ENCODE measurements around the gene DHTKD1.

Gene DHTKD1

DNA sequence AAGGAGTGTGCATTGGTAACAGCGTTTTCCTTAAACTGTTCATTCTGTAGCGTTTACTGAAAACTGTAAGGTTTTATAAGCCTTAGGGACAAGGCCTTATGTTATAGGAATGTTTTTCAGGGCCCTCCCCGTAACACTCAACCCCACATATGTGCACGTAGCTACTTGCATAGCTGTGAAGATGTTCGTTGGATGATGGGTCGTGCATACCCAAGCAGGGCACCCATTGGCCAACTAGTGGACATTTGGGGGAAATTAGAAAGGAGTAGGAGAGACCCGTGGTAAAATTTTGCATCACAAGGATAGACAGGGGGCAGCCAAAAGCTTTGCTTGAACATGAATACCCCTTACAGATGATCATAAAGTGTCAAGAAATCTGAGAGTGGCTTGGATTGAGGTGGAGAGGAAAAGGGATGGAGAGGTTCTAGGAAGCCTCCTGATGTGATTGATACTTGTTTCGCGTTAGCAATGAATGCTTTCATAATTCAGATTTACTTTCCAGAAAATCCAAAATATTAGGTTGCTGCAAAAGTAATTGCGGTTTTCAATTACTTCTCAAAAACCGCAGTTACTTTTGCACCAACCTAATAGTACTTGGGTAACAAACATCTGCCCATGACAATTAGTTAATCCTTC lies 61.6 kb downstream of the DHTKD1 start:
- Histone ChIP-seq H3K27me3 (ENCODE audit: control insufficient read depth in 5 of 5, insufficient read depth in 4 of 5, low read length in 5 of 5) (no peaks in the 10 kb centered on the region), H3K27ac (ENCODE audit: low read depth, low read length) (no peak overlapping the region), H3K4me1 (ENCODE audit: control insufficient read depth in 5 of 5, insufficient read depth in 5 of 5, low read length in 5 of 5) (peaks cover 0 to 17% (median 9%) of the 10 kb centered on the region in 5 donors), H3K36me3 (ENCODE audit: control insufficient read depth in 5 of 5, insufficient read depth in 5 of 5, low read length in 5 of 5) (peaks cover 0 to 6% (median 3%) of the 10 kb centered on the region in 5 donors), H3K4me3 (ENCODE audit: low read depth in 1 of 5, low read length in 5 of 5) (peak overlapping the region; percentile 75 to 92 (median 79)), H3K9me3 (ENCODE audit: control insufficient read depth in 5 of 5, low read length in 5 of 5) (no peaks in the 10 kb centered on the region), H3K9ac (ENCODE audit: low read length in 5 of 5) (peak overlapping the region in 4 of 5 donors; percentile 67 to 78 (median 76))

DNA sequence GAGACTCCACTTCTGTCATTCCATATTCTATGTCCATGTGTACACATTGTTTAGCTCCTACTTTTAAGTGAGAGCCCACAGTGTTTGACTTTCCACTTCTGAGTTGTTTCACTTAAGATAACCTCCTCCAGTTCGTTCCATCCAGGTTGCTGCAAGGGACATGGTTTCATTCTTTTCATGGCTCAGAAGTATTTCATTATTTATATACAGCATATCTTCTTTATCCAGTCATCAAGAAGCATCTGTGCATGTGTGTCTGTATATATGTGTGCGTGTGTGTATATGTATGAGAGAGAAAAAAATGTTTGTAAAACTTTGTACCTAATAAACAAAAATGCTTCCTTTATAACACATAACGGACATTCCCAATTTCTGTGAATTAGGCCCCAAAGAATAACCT lies 66.9 kb downstream of the DHTKD1 start:
- Histone ChIP-seq H3K9me3 (ENCODE audit: control insufficient read depth in 5 of 5, low read length in 5 of 5) (no peaks in the 10 kb centered on the region), H3K27ac (ENCODE audit: low read depth, low read length) (no peak overlapping the region), H3K4me1 (ENCODE audit: control insufficient read depth in 5 of 5, insufficient read depth in 5 of 5, low read length in 5 of 5) (peaks cover 0 to under 1% (median 0%) of the 10 kb centered on the region in 5 donors), H3K4me3 (ENCODE audit: low read depth in 1 of 5, low read length in 5 of 5) (no peak overlapping the region), H3K27me3 (ENCODE audit: control insufficient read depth in 5 of 5, insufficient read depth in 4 of 5, low read length in 5 of 5) (no peaks in the 10 kb centered on the region), H3K9ac (ENCODE audit: low read length in 5 of 5) (no peak overlapping the region), H3K36me3 (ENCODE audit: control insufficient read depth in 5 of 5, insufficient read depth in 5 of 5, low read length in 5 of 5) (peaks cover 4 to 27% (median 23%) of the 10 kb centered on the region in 5 donors)

DNA sequence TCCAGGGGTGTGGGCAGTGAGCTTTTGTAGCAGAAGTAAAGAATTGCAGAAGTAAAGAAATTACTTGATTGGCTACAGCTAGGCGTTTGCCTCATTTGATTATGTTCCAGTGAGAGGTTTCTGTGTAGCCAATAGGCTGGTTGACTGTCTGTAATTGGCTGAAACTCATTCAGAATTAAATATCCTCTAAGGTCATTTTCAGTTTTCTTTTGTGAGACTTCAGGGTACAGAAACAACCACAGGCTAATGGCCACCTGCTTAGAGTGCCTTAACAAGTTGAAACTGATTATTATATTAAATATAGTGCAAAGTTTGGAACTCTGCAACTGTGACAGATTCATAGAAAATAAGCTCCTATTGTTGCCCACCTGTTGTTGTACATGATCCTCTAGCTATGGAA lies 71.3 kb downstream of the DHTKD1 start:
- Histone ChIP-seq H3K9ac (ENCODE audit: low read length in 5 of 5) (no peak overlapping the region), H3K27me3 (ENCODE audit: control insufficient read depth in 5 of 5, insufficient read depth in 4 of 5, low read length in 5 of 5) (no peaks in the 10 kb centered on the region), H3K4me3 (ENCODE audit: low read depth in 1 of 5, low read length in 5 of 5) (no peak overlapping the region), H3K9me3 (ENCODE audit: control insufficient read depth in 5 of 5, low read length in 5 of 5) (no peaks in the 10 kb centered on the region), H3K4me1 (ENCODE audit: control insufficient read depth in 5 of 5, insufficient read depth in 5 of 5, low read length in 5 of 5) (no peaks in the 10 kb centered on the region), H3K27ac (ENCODE audit: low read depth, low read length) (no peak overlapping the region), H3K36me3 (ENCODE audit: control insufficient read depth in 5 of 5, insufficient read depth in 5 of 5, low read length in 5 of 5) (peaks cover 16 to 51% (median 46%) of the 10 kb centered on the region in 5 donors)

DNA sequence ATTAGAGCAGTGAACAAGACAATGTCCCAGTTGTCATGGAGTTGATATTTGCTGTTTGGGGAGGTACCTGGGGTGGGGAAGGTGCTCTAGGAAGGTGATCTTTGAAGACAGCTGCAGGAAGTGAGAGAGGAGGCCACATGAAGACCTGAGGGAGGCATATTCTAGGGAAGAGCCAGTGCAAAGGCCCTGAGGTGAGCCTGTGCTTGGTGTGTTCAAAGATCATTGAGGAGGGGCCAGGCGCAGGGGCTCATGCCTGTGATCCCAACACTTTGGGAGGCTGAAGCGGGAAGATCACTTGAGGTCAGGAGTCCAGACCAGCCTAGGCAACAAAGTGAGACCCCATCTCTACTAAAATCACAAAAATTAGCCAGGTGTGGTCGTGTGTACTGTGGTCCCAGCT lies 75.8 kb downstream of the DHTKD1 start:
- no peaks in the 10 kb centered on the region for H3K27me3 ChIP-seq (ENCODE audit: control insufficient read depth in 5 of 5, insufficient read depth in 4 of 5, low read length in 5 of 5)
- no peaks in the 10 kb centered on the region for H3K4me1 ChIP-seq (ENCODE audit: control insufficient read depth in 5 of 5, insufficient read depth in 5 of 5, low read length in 5 of 5)
- peaks cover 15 to 40% (median 27%) of the 10 kb centered on the region in 5 donors for H3K36me3 ChIP-seq (ENCODE audit: control insufficient read depth in 5 of 5, insufficient read depth in 5 of 5, low read length in 5 of 5)
- no peak overlapping the region for H3K27ac ChIP-seq (ENCODE audit: low read depth, low read length)
- H3K9me3 ChIP-seq (ENCODE audit: control insufficient read depth in 5 of 5, low read length in 5 of 5): no peaks in the 10 kb centered on the region
- no peak overlapping the region for H3K4me3 ChIP-seq (ENCODE audit: low read depth in 1 of 5, low read length in 5 of 5)
- H3K9ac ChIP-seq (ENCODE audit: low read length in 5 of 5): no peak overlapping the region

DNA sequence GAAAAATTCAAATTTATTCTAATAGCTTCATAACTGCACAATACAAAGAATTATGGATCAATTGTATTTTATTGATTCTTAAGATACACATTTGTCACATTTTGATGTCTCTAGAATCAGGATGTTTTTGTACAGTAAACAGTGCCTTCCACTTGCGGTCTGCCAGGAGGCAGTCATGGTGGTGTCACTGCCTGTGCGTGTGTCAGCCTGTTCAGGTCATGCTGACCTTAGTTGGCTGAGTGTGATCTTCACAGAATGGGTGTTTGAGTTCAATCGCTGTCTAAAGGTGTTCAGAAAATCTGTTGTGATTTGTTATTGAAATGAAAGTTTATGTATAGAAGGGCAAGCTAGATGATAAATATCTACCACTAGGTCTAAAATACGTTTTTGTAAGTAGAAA lies 81.4 kb downstream of the DHTKD1 start:
- Histone ChIP-seq H3K4me3 (ENCODE audit: low read depth in 1 of 5, low read length in 5 of 5) (no peak overlapping the region), H3K36me3 (ENCODE audit: control insufficient read depth in 5 of 5, insufficient read depth in 5 of 5, low read length in 5 of 5) (peaks cover 14 to 26% (median 14%) of the 10 kb centered on the region in 5 donors), H3K27ac (ENCODE audit: low read depth, low read length) (no peak overlapping the region), H3K4me1 (ENCODE audit: control insufficient read depth in 5 of 5, insufficient read depth in 5 of 5, low read length in 5 of 5) (no peaks in the 10 kb centered on the region), H3K27me3 (ENCODE audit: control insufficient read depth in 5 of 5, insufficient read depth in 4 of 5, low read length in 5 of 5) (no peaks in the 10 kb centered on the region), H3K9ac (ENCODE audit: low read length in 5 of 5) (no peak overlapping the region), H3K9me3 (ENCODE audit: control insufficient read depth in 5 of 5, low read length in 5 of 5) (no peaks in the 10 kb centered on the region)

DNA sequence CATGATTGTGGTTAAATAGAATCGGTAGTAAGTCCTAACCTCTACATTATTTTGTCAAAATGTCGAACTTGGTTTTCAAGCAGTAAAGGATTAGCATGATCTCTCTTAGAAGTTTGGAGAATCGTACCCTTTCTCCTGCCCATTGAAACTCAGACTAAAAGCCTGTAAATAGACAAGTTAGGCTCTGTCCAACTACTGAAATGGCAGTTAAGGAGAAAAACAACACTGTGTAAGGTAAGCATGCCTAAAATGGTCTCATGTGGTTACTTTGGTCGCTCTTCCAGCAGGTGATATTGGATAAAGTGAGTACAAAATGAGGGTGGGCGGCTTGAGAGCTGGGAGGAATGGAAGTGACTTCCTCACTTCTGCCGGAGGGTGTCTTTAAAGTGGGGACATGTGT lies 85.8 kb downstream of the DHTKD1 start:
- no peaks in the 10 kb centered on the region for H3K4me1 ChIP-seq (ENCODE audit: control insufficient read depth in 5 of 5, insufficient read depth in 5 of 5, low read length in 5 of 5)
- H3K27ac ChIP-seq (ENCODE audit: low read depth, low read length): no peak overlapping the region
- H3K36me3 ChIP-seq (ENCODE audit: control insufficient read depth in 5 of 5, insufficient read depth in 5 of 5, low read length in 5 of 5): peaks cover 22 to 40% (median 28%) of the 10 kb centered on the region in 5 donors
- no peak overlapping the region for H3K9ac ChIP-seq (ENCODE audit: low read length in 5 of 5)
- H3K4me3 ChIP-seq (ENCODE audit: low read depth in 1 of 5, low read length in 5 of 5): no peak overlapping the region
- no peaks in the 10 kb centered on the region for H3K9me3 ChIP-seq (ENCODE audit: control insufficient read depth in 5 of 5, low read length in 5 of 5)
- H3K27me3 ChIP-seq (ENCODE audit: control insufficient read depth in 5 of 5, insufficient read depth in 4 of 5, low read length in 5 of 5): no peaks in the 10 kb centered on the region

DNA sequence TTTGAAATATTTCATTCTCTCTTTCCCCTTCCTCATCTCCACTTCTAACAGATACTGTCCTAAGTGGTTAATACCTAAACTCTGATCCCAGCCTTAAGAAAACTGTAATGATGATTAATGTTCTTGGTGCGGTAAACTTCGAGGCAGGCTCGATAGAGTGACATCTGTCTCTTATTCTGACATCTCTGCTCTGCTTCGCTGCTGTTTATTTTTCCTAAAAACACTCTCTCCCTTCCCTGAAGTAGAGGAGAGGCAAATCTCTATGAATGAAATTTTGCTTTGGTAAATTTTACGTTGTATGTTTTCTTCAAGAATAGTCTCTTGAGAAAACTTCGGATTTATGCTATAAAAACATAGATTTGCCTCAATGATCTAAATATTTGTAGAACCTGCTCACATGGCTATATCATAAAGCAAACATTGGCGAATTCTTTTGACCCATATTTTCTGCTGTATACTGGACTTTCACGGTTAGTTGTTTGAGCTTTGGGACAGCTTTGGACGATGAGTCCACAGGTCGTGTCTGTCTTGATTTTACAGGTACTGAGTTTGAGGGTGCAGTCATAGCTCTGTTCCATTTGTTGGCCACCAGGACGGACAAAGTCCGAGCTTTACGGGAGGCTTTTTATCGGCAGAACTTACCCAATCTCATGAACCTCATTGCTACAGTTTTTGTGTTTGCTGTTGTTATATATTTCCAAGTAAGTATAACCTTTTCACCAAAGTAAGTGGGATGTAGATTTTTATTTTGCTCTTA lies 87.8 kb downstream of the DHTKD1 start:
- Histone ChIP-seq H3K9me3 (ENCODE audit: control insufficient read depth in 5 of 5, low read length in 5 of 5) (no peaks in the 10 kb centered on the region), H3K36me3 (ENCODE audit: control insufficient read depth in 5 of 5, insufficient read depth in 5 of 5, low read length in 5 of 5) (peaks cover 25 to 39% (median 28%) of the 10 kb centered on the region in 5 donors), H3K4me1 (ENCODE audit: control insufficient read depth in 5 of 5, insufficient read depth in 5 of 5, low read length in 5 of 5) (no peaks in the 10 kb centered on the region), H3K9ac (ENCODE audit: low read length in 5 of 5) (no peak overlapping the region), H3K27ac (ENCODE audit: low read depth, low read length) (no peak overlapping the region), H3K27me3 (ENCODE audit: control insufficient read depth in 5 of 5, insufficient read depth in 4 of 5, low read length in 5 of 5) (no peaks in the 10 kb centered on the region), H3K4me3 (ENCODE audit: low read depth in 1 of 5, low read length in 5 of 5) (no peak overlapping the region)

DNA sequence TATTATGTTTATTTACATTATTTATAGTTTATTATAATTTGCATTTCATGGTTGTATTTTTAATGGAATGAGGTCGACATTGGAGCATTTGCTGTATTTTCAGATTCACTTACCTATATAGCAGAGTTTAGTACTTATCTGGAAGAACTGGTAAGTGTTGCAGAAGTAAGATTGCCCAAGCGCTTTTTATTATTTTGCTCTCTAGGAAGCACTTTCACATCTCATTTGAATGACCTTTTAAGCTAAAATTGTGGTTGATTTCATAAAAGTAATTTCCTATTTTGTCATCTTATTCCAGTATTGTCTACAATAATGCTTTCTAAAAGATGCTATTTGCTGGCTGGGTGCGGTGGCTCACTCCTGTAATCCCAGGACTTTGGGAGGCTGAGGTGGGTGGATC lies 89.4 kb downstream of the DHTKD1 start:
- H3K9me3 ChIP-seq (ENCODE audit: control insufficient read depth in 5 of 5, low read length in 5 of 5): no peaks in the 10 kb centered on the region
- no peak overlapping the region for H3K9ac ChIP-seq (ENCODE audit: low read length in 5 of 5)
- no peak overlapping the region for H3K27ac ChIP-seq (ENCODE audit: low read depth, low read length)
- H3K36me3 ChIP-seq (ENCODE audit: control insufficient read depth in 5 of 5, insufficient read depth in 5 of 5, low read length in 5 of 5): peaks cover 30 to 51% (median 36%) of the 10 kb centered on the region in 5 donors
- H3K4me3 ChIP-seq (ENCODE audit: low read depth in 1 of 5, low read length in 5 of 5): no peak overlapping the region
- H3K27me3 ChIP-seq (ENCODE audit: control insufficient read depth in 5 of 5, insufficient read depth in 4 of 5, low read length in 5 of 5): no peaks in the 10 kb centered on the region
- no peaks in the 10 kb centered on the region for H3K4me1 ChIP-seq (ENCODE audit: control insufficient read depth in 5 of 5, insufficient read depth in 5 of 5, low read length in 5 of 5)

DNA sequence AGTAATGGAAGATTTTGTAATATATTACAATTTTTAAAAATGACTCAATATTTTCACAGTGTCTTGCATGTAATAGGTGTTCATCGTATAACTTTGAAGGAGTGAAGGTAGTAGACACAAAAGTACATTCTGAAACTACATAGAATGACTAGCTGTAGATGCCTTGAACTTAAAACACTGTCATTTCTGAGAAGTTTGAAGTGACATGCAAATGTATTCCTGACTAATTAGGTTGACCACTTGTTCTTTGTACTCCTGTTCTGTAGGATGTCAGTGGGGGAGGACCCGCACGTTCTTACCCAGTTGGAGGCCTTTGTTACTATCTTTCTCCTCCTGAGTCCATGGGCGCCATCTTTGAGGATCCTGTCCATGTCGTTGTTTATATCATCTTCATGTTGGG lies 91.9 kb downstream of the DHTKD1 start:
- Histone ChIP-seq H3K4me1 (ENCODE audit: control insufficient read depth in 5 of 5, insufficient read depth in 5 of 5, low read length in 5 of 5) (peaks cover 0 to 2% (median 1%) of the 10 kb centered on the region in 5 donors), H3K4me3 (ENCODE audit: low read depth in 1 of 5, low read length in 5 of 5) (no peak overlapping the region), H3K27me3 (ENCODE audit: control insufficient read depth in 5 of 5, insufficient read depth in 4 of 5, low read length in 5 of 5) (no peaks in the 10 kb centered on the region), H3K9ac (ENCODE audit: low read length in 5 of 5) (no peak overlapping the region), H3K9me3 (ENCODE audit: control insufficient read depth in 5 of 5, low read length in 5 of 5) (no peaks in the 10 kb centered on the region), H3K36me3 (ENCODE audit: control insufficient read depth in 5 of 5, insufficient read depth in 5 of 5, low read length in 5 of 5) (peaks cover 27 to 55% (median 39%) of the 10 kb centered on the region in 5 donors), H3K27ac (ENCODE audit: low read depth, low read length) (no peak overlapping the region)

DNA sequence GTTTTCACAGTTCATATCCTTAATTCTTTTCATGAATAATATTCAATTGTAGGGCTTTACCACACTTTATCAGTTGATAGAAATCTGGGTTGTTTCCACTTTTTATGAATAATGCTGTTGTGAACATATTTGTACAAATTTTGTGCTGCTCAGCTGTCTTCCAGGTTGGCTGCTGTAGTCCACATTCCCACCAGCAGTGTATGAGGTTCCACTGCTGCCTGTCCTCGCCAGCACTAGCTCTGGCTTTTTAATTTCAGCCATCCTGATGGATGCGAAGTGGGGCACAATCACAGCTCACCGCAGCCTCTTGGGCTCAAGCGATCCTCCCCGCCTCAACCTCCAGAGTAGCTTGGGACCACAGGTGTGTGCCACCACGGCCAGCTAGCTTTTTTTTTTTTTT lies 94.2 kb downstream of the DHTKD1 start:
- H3K27me3 ChIP-seq (ENCODE audit: control insufficient read depth in 5 of 5, insufficient read depth in 4 of 5, low read length in 5 of 5): no peaks in the 10 kb centered on the region
- H3K9ac ChIP-seq (ENCODE audit: low read length in 5 of 5): no peak overlapping the region

More for the DNA sequence above, 94.2 kb downstream of the DHTKD1 start:
- Histone ChIP-seq H3K4me3 (ENCODE audit: low read depth in 1 of 5, low read length in 5 of 5) (no peak overlapping the region), H3K9me3 (ENCODE audit: control insufficient read depth in 5 of 5, low read length in 5 of 5) (no peaks in the 10 kb centered on the region), H3K36me3 (ENCODE audit: control insufficient read depth in 5 of 5, insufficient read depth in 5 of 5, low read length in 5 of 5) (peaks cover 31 to 58% (median 47%) of the 10 kb centered on the region in 5 donors), H3K27ac (ENCODE audit: low read depth, low read length) (no peak overlapping the region), H3K4me1 (ENCODE audit: control insufficient read depth in 5 of 5, insufficient read depth in 5 of 5, low read length in 5 of 5) (peaks cover 0 to 10% (median 7%) of the 10 kb centered on the region in 5 donors)
